Loucy (cell line): ENCODE measurements around the gene SNRNP27.

Experiments
- H2AFZ ChIP-seq: fragments of 200-600 bp; sonication (generic); 2 replicates; pipeline ENCODE4 v1.6.0; 2016; ENCODE audit warnings: antibody characterized with exemption, mild to moderate bottlenecking, low read length, moderate library complexity
- H3F3A ChIP-seq: fragments of 200-600 bp; 2 replicates; pipeline ENCODE4 v1.6.0; 2016; ENCODE audit warnings: antibody characterized with exemption, low read depth, mild to moderate bottlenecking
- H3K27me3 ChIP-seq: fragments of 200-600 bp; sonication (generic); 2 replicates; pipeline ENCODE4 v1.6.1; 2014; ENCODE audit warnings: low read length, mild to moderate bottlenecking; ENCODE audit not compliant: insufficient read depth, poor library complexity, severe bottlenecking
- H3K36me3 ChIP-seq: fragments of 200-600 bp; sonication (generic); 2 replicates; pipeline ENCODE4 v1.6.1; 2016; ENCODE audit warnings: low read length; ENCODE audit not compliant: insufficient read depth
- H3K4me1 ChIP-seq: fragments of 200-600 bp; sonication (generic); 2 replicates; pipeline ENCODE4 v1.5.1; 2014; ENCODE audit warnings: low read length, mild to moderate bottlenecking; ENCODE audit not compliant: insufficient read depth, poor library complexity, severe bottlenecking
- H3K4me2 ChIP-seq: fragments of 200-600 bp; sonication (generic); 2 replicates; pipeline ENCODE4 v1.6.0; 2014; ENCODE audit warnings: antibody characterized with exemption, low read length, low read depth, mild to moderate bottlenecking; ENCODE audit not compliant: poor library complexity, severe bottlenecking
- H3K4me3 ChIP-seq: fragments of 200-600 bp; sonication (generic); 2 replicates; pipeline ENCODE4 v1.5.1; 2014; ENCODE audit warnings: low read length, mild to moderate bottlenecking, mixed read lengths; ENCODE audit not compliant: poor library complexity, severe bottlenecking
- H3K79me2 ChIP-seq: fragments of 200-600 bp; sonication (generic); 2 replicates; pipeline ENCODE4 v1.6.1; 2014; ENCODE audit warnings: low read length; ENCODE audit not compliant: insufficient read depth
- H3K9ac ChIP-seq: fragments of 200-600 bp; sonication (generic); 2 replicates; pipeline ENCODE4 v1.6.0; 2014; ENCODE audit warnings: mild to moderate bottlenecking, low read depth, low read length, moderate library complexity; ENCODE audit not compliant: poor library complexity, severe bottlenecking
- H3K9me2 ChIP-seq: fragments of 200-600 bp; sonication (generic); replicated peaks from 2 replicates; pipeline ENCODE4 v1.6.1; 2016; ENCODE audit warnings: low read depth, low read length, mixed read lengths
- H3K9me3 ChIP-seq: fragments of 200-600 bp; sonication (generic); 2 replicates; pipeline ENCODE4 v1.6.1; 2014; ENCODE audit warnings: mild to moderate bottlenecking, antibody characterized with exemption, low read length, low read depth; ENCODE audit not compliant: insufficient read depth
- H4K20me1 ChIP-seq: fragments of 200-600 bp; sonication (generic); 2 replicates; pipeline ENCODE4 v1.6.0; 2014; ENCODE audit warnings: antibody characterized with exemption, low read length, mild to moderate bottlenecking; ENCODE audit not compliant: insufficient read depth, poor library complexity, severe bottlenecking
- CTCF ChIP-seq: fragments of 200-600 bp; sonication (generic); conservative IDR thresholded peaks from 2 replicates; pipeline ENCODE4 v1.5.1; 2014; ENCODE audit warnings: mild to moderate bottlenecking, antibody characterized with exemption, low read length
- EZH2phosphoT487 ChIP-seq: fragments of 200-600 bp; IDR thresholded peaks from 2 replicates; pipeline ENCODE4 v1.6.1; 2018; ENCODE audit warnings: antibody characterized with exemption, mild to moderate bottlenecking, moderate library complexity, borderline replicate concordance

Gene SNRNP27

GRCh38 chr2:69935011-69935410 lies 41.3 kb downstream of the SNRNP27 start:
- no peak overlapping the region for H3K4me3 ChIP-seq
- H3K9me2 ChIP-seq, result no peaks in the 10 kb centered on the region
- no peaks in the 10 kb centered on the region for H3K9me3 ChIP-seq
- no peak overlapping the region for H3K9ac ChIP-seq
- H3K4me1 ChIP-seq, result peaks cover 20% of the 10 kb centered on the region
- TF ChIP-seq EZH2phosphoT487 (no peak), CTCF (no peak)
- H3K4me2 ChIP-seq, result no peak overlapping the region
- no peaks in the 10 kb centered on the region for H3K79me2 ChIP-seq
- H3K36me3 ChIP-seq, result peaks cover 34% of the 10 kb centered on the region; the same call in 1 of the 2 replicates
- H4K20me1 ChIP-seq, result no peaks in the 10 kb centered on the region
- no peaks in the 10 kb centered on the region for H3F3A ChIP-seq
- no peaks in the 10 kb centered on the region for H3K27me3 ChIP-seq
- H2AFZ ChIP-seq, result no peak overlapping the region

- Histone ChIP-seq H3K79me2 (no peaks in the 10 kb centered on the region), H3K9ac (no peak overlapping the region), H3K9me3 (no peaks in the 10 kb centered on the region), H3K36me3 (peaks cover 34% of the 10 kb centered on the region; the same call in 1 of the 2 replicates), H3K4me2 (no peak overlapping the region), H3K9me2 (no peaks in the 10 kb centered on the region), H4K20me1 (no peaks in the 10 kb centered on the region), H3K4me1 (peaks cover 16% of the 10 kb centered on the region), H3F3A (no peaks in the 10 kb centered on the region), H2AFZ (no peak overlapping the region), H3K4me3 (no peak overlapping the region), H3K27me3 (no peaks in the 10 kb centered on the region)
- TF ChIP-seq EZH2phosphoT487 (no peak), CTCF (no peak)
These were observed 43.1 kb downstream of the SNRNP27 start for GRCh38 chr2:69936906-69937305.

GRCh38 chr2:69937968-69938367 lies 44.2 kb downstream of the SNRNP27 start:
- Histone ChIP-seq H3K9ac (no peak overlapping the region), H3F3A (no peaks in the 10 kb centered on the region), H3K27me3 (no peaks in the 10 kb centered on the region), H3K36me3 (peaks cover 34% of the 10 kb centered on the region; the same call in 1 of the 2 replicates), H3K4me3 (no peak overlapping the region), H3K79me2 (no peaks in the 10 kb centered on the region), H3K4me1 (peaks cover 10% of the 10 kb centered on the region), H2AFZ (no peak overlapping the region), H3K4me2 (no peak overlapping the region), H3K9me2 (no peaks in the 10 kb centered on the region), H4K20me1 (no peaks in the 10 kb centered on the region), H3K9me3 (no peaks in the 10 kb centered on the region)
- TF ChIP-seq CTCF, result no peak
- no peak for TF ChIP-seq EZH2phosphoT487
